Endodermal cell (in vitro differentiated cells): ENCODE results near the gene C4orf50. TPM values are rescaled to one million over a fixed set of nuclear protein-coding genes. Genes with fewer than 3 reads are reported as not detected.

Experiments
- DNase-seq: peaks from one replicate; pipeline ENCODE4 v3.0.0-alpha.2; 2017
- H3K27ac ChIP-seq: 2 replicates; pipeline ENCODE4 v1.5.1; 2013; ENCODE audit warnings: mild to moderate bottlenecking, low read depth, low read length, moderate library complexity
- H3K27me3 ChIP-seq: 2 replicates; pipeline ENCODE4 v1.6.1; 2013; ENCODE audit warnings: mild to moderate bottlenecking, low read length, moderate library complexity; ENCODE audit not compliant: insufficient read depth, control insufficient read depth, poor library complexity, severe bottlenecking
- H3K36me3 ChIP-seq: 2 replicates; pipeline ENCODE4 v1.7.0; 2013; ENCODE audit warnings: mild to moderate bottlenecking, low read length, moderate library complexity; ENCODE audit not compliant: control insufficient read depth, insufficient read depth
- H3K4me1 ChIP-seq: one replicate; pipeline ENCODE4 v1.7.0; 2013; ENCODE audit warnings: low read length; ENCODE audit not compliant: control insufficient read depth, insufficient read depth
- H3K4me3 ChIP-seq: 2 replicates; pipeline ENCODE4 v1.5.1; 2013; ENCODE audit warnings: mild to moderate bottlenecking, low read length, moderate library complexity
- H3K9ac ChIP-seq: 2 replicates; pipeline ENCODE4 v1.6.1; 2013; ENCODE audit warnings: mild to moderate bottlenecking, low read length, moderate library complexity; ENCODE audit not compliant: poor library complexity, severe bottlenecking; ENCODE audit errors: extremely low read depth
- H3K9me3 ChIP-seq: 2 replicates; pipeline ENCODE4 v1.6.1; 2013; ENCODE audit warnings: mild to moderate bottlenecking, low read length, moderate library complexity; ENCODE audit not compliant: control insufficient read depth
- H3K27ac Mint-ChIP-seq: 2 replicates; pipeline ENCODE4 v1.8.0; 2020; ENCODE audit warnings: mixed read lengths
- H3K27me3 Mint-ChIP-seq: 2 replicates; pipeline ENCODE4 v1.8.0; 2021; ENCODE audit warnings: mild to moderate bottlenecking, mixed read lengths; ENCODE audit not compliant: insufficient read depth
- H3K36me3 Mint-ChIP-seq: 2 replicates; pipeline ENCODE4 v1.8.0; 2020; ENCODE audit warnings: low read depth, mixed read lengths
- H3K4me1 Mint-ChIP-seq: 2 replicates; pipeline ENCODE4 v1.8.0; 2020; ENCODE audit warnings: mixed read lengths
- H3K4me3 Mint-ChIP-seq: 2 replicates; pipeline ENCODE4 v1.8.0; 2020; ENCODE audit warnings: mild to moderate bottlenecking, moderate library complexity, mixed read lengths
- H3K9me3 Mint-ChIP-seq: 2 replicates; pipeline ENCODE4 v1.8.0; 2020; ENCODE audit warnings: mild to moderate bottlenecking, mixed read lengths
- WGBS, 2 experiments: methylation state at CpG; one replicate each; pipeline versions ENCODE4 v1.1.5 to v1.1.7; 2013; ENCODE audit warnings: missing lambda C conversion rate in 2 of 2, mixed read lengths in 1 of 2; ENCODE audit not compliant: insufficient coverage in 1 of 2, insufficient read length in 1 of 2; 5-methylcytosine and 5-hydroxymethylcytosine counted together
- total RNA-seq, 2 donors: library from RNA; stranded (reverse); fragmentation: NEBNext Ultra II Directional in 1 of 2; extraction: Animal tissue kit (Norgen Biotek cat#: 25700) in 1 of 2; gene quantifications; 2 replicates in 1 of 2; 3 replicates in 1 of 2; pipeline ENCODE4 v1.2.1, GENCODE V29; 2021
- TF ChIP-seq, protein P1 (sequence below): fragments of 200-600 bp; sonication (generic); conservative IDR thresholded peaks from 2 replicates; pipeline ENCODE4 v1.5.0; 2021; ENCODE audit warnings: antibody characterized with exemption, mild to moderate bottlenecking

C4orf50 gene
- total RNA-seq, 2 donors from 2014 or later, result 0.84 to 1.6 TPM

DNA sequence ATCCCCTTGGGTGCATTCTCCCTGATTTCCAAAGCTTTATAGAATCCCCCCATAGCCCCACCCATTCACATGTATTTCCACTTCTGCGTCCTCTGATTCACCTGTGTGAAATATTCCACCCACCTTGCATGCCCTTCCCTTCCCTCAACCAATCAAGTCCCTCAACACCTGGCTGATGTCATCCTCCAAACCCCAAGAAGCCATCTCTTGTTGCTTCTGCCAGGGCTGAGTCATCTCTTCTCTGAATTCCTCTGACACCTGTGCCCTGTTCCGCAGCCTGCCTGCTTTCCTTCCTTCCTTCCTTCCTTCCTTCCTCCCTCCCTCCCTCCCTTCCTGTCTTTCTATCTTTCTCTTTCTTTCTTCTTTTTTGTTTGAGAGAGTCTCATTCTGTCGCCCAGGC lies 135.3 kb downstream of the C4orf50 start:
- H3K4me1 ChIP-seq, result peaks cover 4% of the 10 kb centered on the region
- H3K36me3 ChIP-seq, result no peaks in the 10 kb centered on the region
- Mint-ChIP-seq H3K9me3 (no peaks in the 10 kb centered on the region), H3K27ac (no peak overlapping the region), H3K4me1 (peaks cover 7% of the 10 kb centered on the region), H3K36me3 (no peaks in the 10 kb centered on the region), H3K4me3 (no peak overlapping the region), H3K27me3 (no peaks in the 10 kb centered on the region)
- no peaks in the 10 kb centered on the region for H3K9me3 ChIP-seq
- no peak overlapping the region for H3K9ac ChIP-seq
- no peaks in the 10 kb centered on the region for H3K27me3 ChIP-seq
- WGBS, 2 experiments, result 56 to 87% methylated on average over 3 of the region's 3 CpGs
- H3K27ac ChIP-seq, result no peak overlapping the region
- DNase-seq, result no peak
- TF ChIP-seq, protein P1, sequence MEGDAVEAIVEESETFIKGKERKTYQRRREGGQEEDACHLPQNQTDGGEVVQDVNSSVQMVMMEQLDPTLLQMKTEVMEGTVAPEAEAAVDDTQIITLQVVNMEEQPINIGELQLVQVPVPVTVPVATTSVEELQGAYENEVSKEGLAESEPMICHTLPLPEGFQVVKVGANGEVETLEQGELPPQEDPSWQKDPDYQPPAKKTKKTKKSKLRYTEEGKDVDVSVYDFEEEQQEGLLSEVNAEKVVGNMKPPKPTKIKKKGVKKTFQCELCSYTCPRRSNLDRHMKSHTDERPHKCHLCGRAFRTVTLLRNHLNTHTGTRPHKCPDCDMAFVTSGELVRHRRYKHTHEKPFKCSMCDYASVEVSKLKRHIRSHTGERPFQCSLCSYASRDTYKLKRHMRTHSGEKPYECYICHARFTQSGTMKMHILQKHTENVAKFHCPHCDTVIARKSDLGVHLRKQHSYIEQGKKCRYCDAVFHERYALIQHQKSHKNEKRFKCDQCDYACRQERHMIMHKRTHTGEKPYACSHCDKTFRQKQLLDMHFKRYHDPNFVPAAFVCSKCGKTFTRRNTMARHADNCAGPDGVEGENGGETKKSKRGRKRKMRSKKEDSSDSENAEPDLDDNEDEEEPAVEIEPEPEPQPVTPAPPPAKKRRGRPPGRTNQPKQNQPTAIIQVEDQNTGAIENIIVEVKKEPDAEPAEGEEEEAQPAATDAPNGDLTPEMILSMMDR, result no peak
- H3K4me3 ChIP-seq, result no peak overlapping the region

DNA sequence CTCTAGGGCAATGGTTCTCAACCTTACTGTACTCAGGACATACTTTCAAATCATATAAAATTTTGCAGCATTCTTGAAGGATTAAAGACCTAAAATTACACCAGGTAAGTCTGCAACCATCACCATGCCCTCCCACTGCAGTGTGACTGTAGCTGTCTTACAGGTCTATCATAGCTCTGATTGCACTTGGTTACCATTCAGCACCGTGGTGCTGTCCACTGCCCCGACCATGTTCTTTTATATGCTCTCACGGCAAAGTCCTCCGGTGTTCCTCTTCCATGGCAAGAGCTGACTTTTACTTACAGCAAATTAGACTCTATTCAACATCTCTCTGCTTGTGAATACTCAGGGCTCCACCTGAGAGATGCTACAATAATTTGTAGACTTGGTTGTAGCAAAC lies 136.9 kb downstream of the C4orf50 start:
- H3K4me3 Mint-ChIP-seq, result no peak overlapping the region
- no peaks in the 10 kb centered on the region for H3K27me3 Mint-ChIP-seq
- Histone ChIP-seq H3K9ac (no peak overlapping the region), H3K4me3 (no peak overlapping the region), H3K36me3 (no peaks in the 10 kb centered on the region), H3K9me3 (no peaks in the 10 kb centered on the region), H3K27ac (no peak overlapping the region), H3K27me3 (no peaks in the 10 kb centered on the region), H3K4me1 (no peaks in the 10 kb centered on the region)
- TF ChIP-seq, protein P1, result no peak
- H3K36me3 Mint-ChIP-seq, result no peaks in the 10 kb centered on the region
- H3K4me1 Mint-ChIP-seq, result peaks cover 7% of the 10 kb centered on the region
- 65 to 67% methylated on average over 3 to 4 of the region's 4 CpGs for WGBS, 2 experiments
- peak; percentile 67 for DNase-seq
- H3K27ac Mint-ChIP-seq, result no peak overlapping the region
- no peaks in the 10 kb centered on the region for H3K9me3 Mint-ChIP-seq

DNA sequence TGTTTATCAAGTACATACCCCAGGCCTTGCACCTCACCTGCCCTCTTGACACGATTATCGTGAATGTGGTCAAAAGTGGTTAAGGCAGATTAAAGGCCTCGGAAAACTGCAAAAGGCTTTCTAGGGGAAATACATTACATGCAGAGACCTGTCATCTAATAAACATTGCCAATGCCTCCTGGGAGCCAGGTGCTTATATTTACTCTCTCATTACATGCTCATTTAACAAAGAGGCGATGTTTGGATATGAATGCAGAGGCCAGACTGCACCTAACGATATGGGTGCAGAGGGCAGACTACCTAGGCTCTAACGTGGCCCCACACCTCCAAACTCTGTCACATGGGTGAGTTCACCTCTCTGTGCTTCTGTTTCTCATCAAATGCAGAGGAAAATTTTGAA lies 139.9 kb downstream of the C4orf50 start:
- no peak overlapping the region for H3K27ac Mint-ChIP-seq
- H3K36me3 Mint-ChIP-seq, result peaks cover 7% of the 10 kb centered on the region
- WGBS, 2 experiments, result 91 to 100% methylated on average over 3 to 6 of the region's 6 CpGs
- Histone ChIP-seq H3K27me3 (no peaks in the 10 kb centered on the region), H3K27ac (no peak overlapping the region), H3K4me1 (no peaks in the 10 kb centered on the region), H3K9me3 (no peaks in the 10 kb centered on the region), H3K4me3 (no peak overlapping the region), H3K9ac (no peak overlapping the region), H3K36me3 (no peaks in the 10 kb centered on the region)
- no peak overlapping the region for H3K4me3 Mint-ChIP-seq
- no peak for DNase-seq
- no peaks in the 10 kb centered on the region for H3K9me3 Mint-ChIP-seq
- H3K4me1 Mint-ChIP-seq, result peaks cover 3% of the 10 kb centered on the region
- H3K27me3 Mint-ChIP-seq, result no peaks in the 10 kb centered on the region
- TF ChIP-seq, protein P1, result no peak
